GM19025 (cell line): ENCODE data around the gene CEP85.
"Not testable (repeated sequence)": the region's sequence is repeated elsewhere in the genome, so short reads cannot be mapped to it uniquely, and the experiment has no call there.

Source experiments
- ATAC-seq: cut with Tn5 transposase; IDR thresholded peaks from one replicate; pipeline ENCODE4 v1.9.1; 2021; ENCODE audit warnings: mild to moderate bottlenecking, low read depth, moderate library complexity; ENCODE audit not compliant: unreplicated experiment

CEP85 gene

DNA sequence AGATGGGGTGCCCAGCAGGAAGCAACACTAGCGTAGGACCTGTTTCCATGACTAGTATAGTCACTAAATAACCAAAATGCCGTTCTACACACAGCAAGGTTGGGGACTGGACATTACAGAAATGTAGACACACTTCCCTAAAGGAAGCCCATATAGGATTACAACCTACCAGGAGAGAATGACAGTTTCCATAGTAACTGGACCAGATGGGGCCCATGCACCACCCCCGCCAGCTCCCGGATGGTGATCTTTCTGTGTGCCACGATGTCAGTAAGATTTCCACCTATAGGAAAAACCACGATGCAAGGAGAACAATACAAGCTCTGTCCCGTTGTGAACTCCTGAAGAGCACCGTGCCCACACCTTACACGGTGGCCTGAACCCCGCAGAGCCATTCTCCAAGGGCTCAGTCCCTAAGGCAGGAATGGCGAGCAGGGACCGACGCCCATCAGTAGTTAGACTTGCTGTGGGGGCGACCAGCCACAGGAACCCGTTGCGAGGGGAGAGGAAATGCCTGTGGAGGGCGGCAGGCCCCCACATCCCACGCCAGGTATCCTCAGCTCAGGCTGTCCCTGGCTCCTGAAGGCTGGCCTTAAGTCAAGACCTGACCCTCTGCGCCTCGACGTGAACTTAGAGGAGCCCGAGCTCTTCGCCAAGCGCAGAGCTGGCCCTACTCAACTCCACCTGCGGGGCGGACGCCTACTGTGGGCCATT is 13.6 kb upstream of the CEP85 start:
- ATAC-seq: no peak

DNA sequence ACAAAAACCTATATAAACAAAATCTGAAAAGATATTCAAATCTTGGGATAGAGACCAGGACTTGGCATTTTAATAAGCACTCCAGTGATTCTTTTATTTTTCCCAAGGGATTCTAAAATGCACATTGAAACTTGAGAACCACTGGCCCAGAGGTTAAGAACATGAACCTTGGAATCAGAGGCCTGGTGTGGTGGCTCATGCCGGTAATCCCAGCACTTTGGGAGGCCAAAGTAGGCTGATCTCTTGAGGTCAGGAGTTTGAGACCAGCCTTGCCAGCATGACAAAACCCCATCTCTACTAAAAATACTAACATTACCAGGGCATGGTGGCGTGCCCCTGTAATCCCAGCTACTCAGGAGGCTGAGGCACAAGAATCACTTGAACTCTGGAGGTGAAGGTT is 12.9 kb upstream of the CEP85 start:
- ATAC-seq: no peak

DNA sequence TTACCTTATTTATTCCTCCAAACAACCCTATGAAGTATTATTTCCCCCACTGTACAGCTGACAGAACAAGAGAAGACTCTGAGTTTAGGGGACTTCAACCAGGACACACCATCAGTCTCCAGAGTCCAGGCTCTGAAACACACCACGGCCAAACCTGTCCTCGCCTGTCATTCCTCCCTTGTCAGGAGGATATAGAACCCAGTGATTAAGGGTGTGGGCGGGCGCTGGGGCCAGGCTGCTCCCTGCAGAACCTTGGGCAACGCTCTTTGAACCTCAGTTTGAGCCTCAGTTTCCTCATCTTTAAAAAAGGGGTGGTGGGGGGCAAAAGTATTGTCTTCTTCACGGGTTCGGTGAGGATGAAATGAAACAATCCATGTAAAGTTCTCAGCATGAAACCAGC is 9.4 kb upstream of the CEP85 start:
- no peak for ATAC-seq

DNA sequence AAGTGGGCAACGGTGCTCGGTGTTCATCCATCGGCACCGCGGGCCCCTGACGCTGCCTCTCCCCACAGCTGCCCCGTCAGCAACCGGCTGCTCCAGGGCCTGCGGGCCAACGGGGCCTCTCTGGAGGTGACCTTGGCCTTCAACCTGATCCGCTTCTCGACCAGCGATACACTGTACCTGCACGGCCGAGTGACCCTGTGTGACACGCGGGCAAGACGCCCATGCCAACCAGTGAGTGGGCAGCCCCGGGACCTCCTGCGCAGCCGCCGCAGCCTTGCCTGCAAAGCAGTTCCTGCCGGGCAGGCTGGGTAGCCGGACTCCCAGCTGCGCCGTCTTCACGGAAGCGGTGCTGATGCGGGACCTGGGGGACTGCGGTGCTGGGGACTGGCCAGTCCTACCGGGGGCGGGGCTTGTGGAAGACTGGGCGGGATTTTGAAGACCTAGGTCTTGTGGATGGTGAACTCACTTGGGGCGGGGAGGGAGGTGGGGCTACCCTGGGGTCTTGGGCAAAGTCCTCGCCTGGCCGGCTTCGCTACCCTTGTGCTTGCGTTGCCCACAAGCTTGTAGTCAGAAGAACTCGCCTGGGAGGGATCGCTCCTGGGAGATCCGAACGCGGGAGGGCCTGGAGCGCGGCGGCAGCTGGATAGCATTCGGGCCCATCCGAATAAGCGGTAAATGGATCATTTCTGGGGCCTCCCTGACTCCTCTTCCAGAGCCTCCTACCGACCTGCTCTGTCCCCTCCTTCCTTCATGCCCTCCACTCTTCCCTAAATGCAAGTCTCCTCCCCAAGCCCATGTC is 8.8 kb upstream of the CEP85 start:
- ATAC-seq: no peak

DNA sequence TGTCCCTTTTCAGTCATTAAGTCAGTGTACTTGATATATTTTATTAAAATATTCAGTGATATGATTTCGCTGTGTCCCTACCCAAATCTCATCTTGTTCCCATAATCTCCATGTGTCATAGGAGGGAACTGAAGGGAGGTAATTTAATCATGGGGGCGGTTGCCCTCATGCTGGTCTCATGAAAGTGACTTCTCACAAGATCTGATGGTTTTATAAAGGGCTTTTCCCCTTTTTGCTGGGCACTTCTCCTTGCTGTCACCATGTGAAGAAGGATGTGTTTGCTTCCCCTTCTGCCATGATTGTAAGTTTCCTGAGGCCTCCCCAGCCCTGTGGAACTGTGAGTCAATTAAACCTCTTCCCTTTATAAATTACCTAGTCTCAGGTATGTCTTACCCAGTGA is 3.3 kb upstream of the CEP85 start:
- ATAC-seq: not testable (repeated sequence)

DNA sequence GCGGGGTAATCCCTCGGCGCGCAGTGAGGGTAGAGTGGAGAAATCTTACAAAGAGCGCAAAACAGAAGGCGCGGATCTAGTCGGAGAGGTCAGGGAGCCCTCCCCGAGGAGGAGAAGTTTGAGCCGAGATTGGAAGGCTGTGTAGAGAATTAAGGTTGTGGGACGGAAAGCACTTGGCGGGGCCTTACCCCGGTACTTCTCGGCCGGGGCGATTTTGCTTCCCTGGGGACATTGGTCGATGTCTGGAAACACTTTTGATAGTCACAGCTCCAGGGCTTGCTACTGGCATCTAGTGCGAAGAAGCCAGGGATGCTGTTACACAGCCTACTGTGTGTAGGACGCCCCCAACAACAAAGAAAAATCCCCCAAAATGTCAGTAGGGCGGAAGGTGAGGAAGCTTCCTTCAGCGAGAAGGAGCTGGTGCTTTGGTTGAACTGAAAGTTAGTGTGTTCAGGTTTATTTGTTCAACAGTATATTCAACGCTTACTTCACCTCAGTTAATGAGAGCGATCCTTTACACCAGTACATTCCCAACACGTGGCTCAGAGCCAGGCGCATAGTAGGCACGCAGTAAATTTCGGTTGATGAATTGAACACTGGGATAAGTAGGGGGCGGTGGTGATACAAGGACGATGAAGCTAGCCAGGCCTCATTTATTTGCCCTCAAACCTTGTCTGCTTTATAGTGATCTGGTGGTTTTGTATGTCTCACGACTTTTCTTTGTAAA is 807 bp downstream of the CEP85 start:
- no peak for ATAC-seq

DNA sequence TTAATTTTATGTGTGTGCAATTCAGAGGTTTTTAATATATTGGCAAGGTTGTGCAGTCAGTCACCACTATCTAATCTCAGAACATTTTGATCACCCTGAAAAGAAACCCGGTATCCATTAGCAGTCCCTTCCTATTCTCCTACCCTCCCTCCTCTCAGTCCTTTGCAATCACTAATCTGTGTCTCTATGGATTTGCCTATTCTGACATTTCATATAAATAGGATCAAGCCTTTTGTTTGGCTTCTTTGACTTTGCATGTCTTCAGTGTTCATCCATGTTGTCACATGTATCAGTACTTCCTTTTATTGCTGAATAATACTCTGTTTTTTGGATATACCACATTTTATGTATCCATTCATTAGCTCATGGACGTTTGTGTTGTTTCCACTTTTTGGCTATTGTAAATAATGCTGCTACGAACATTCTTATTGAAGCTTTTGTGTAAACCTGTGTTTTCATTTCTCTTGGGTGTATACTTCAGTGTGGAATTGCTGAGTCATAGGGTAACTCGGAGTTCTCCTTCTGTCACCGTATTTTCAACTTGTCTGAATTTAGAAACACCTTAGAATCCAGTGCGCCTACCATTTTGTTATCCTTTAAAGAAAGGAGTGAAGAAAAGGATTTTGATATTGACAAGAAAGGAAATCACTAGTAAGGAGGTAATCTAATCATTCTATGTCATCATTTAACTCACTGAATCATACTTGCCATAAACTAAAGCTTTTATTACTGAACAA is 3.4 kb downstream of the CEP85 start:
- no peak for ATAC-seq

DNA sequence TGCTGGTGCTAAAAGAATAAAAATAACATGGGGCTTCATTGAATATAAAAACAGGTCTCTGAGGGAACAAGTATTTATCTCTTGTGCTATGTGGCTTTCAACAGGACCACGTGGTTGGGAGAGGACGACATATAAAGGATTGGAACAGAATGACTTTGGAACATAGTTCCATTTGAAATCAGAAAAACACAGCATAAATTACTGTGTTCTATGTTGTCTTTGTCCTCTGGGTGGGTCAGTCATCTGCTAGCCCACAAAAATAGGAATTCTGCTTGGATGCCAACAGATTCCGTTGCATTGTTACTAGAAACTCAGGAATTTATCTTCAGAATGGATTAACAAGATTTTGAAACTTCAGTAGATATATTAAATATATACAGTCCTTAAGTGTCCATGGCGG is 5.9 kb downstream of the CEP85 start:
- ATAC-seq: no peak

DNA sequence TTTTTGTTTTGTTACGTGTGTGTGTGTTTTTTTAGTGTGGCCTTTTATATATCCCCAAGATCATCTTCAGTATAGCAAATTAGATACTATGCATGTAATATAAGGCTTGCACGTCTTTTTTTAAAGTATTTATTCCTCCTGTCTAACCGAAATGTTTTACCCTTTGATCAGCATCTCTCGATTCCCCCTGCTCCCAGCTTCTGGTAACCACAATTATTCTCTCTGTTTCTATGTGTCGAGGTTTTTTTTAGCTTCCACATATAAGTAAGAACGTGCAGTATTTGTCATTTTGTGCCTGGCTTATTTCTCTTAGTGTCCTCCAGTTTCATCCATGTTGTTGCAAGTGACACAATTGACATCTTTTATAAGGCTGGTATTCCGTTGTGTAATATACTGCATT is 18.7 kb downstream of the CEP85 start:
- no peak for ATAC-seq

DNA sequence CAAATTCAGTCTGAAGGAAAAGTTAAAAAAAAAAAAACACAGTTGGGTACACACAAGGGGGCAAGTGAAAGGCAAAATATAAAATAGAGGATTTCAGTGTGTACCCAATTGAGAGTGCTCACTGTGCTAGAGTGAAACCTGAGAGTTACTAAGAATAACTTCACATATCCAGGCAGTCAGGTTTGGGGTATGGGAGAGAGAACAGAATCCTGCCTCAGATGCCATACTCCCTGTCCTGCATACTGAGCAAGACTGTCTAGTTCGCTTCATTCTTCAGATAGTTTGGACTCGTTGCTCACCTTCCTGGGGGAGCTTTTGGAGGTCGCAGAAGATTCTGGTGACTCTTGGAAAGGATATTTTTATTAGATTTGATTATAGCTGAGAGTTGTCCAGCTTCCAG is 20.4 kb downstream of the CEP85 start:
- ATAC-seq: no peak

DNA sequence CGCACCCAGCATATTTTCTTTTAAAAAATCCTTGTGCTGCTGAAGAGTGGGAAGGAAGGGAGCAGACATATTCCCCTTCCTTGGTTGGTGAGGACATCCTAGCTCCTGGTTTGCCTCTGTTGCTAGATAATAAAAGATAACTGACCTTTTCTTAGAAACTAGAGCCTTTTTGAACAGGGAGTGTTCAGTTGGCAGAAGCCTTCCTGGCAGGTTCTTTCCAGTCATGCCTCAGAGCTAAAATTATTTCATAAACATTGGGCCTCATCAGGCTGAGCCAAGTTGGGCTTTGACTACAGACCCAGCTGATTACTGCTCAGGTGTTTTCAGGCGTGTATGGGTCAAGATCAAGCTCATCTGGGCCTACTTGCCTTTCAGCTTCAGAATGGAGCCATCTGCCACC is 23.2 kb downstream of the CEP85 start:
- ATAC-seq: no peak

DNA sequence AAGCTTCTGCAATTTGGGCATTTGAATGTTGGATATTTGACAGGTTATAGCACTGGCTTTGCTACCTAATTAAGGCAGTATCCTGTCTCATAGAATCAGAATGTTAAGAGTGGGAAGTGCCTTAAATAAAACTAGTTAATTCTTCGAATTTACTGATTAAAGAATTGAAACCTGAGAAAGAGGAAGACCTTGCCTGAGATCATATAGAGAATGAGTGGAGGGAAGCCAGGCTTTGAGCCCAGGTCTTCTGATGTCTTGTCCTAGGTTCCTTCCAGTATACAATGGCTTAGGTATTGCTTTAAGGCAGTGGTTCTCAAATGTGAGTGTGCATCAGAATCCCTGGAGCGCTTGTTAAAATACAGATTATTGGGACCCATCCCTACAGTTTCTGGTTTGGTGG is 25.0 kb downstream of the CEP85 start:
- ATAC-seq: no peak

DNA sequence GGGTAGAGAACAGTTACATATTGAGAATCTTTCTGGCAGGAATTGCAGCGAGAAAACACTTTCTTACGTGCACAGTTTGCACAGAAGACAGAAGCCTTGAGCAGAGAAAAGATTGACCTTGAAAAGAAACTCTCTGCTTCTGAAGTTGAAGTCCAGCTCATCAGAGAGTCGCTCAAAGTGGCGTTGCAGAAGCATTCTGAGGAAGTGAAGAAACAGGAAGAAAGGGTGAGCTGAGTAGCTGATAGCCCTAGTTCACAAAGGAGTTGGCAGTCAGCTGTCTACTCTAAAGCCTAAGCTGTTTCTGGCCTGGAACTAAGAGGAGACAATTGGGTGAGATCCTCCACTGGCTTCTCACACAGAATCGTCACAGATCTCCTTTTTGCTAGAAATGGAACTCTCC is 25.6 kb downstream of the CEP85 start:
- no peak for ATAC-seq

DNA sequence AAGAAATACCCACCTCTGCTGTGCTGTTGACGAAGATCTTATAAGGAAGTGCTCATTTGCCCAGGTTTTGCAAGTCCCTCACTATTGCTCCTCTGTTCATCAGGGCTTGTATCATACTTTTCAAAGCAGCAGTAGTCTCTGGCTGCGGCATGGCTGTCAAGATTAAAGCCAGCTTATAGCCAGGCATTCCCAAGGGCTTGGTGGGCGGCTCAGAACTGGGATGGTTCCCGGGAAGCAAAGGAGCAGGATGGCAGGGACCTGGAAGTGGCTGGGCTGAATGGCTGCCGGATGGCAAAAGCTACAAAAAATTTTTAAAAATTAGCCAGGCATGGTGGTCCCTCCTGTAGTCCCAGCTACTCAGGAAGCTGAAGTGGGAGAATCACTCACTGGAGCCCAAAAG is 29.2 kb downstream of the CEP85 start:
- ATAC-seq: no peak

DNA sequence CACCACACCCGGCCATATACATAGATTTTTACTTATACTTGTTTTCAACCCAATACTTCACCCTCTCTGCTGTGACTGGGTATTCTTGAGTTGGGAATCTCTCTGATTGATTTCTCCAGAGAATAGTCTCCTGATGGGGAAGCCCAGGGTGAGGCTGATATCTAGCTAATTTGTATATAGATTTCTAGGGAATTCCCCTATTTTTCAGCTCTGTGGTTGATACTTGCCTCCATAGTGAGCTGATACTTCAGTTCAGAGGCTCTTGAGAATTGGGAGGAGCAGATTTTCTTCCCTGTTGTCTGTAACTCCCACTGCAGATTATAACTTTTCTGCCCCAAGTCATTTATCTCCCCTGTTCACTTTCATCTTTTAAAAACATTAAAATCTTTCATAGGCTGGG is 31.4 kb downstream of the CEP85 start:
- ATAC-seq: no peak

DNA sequence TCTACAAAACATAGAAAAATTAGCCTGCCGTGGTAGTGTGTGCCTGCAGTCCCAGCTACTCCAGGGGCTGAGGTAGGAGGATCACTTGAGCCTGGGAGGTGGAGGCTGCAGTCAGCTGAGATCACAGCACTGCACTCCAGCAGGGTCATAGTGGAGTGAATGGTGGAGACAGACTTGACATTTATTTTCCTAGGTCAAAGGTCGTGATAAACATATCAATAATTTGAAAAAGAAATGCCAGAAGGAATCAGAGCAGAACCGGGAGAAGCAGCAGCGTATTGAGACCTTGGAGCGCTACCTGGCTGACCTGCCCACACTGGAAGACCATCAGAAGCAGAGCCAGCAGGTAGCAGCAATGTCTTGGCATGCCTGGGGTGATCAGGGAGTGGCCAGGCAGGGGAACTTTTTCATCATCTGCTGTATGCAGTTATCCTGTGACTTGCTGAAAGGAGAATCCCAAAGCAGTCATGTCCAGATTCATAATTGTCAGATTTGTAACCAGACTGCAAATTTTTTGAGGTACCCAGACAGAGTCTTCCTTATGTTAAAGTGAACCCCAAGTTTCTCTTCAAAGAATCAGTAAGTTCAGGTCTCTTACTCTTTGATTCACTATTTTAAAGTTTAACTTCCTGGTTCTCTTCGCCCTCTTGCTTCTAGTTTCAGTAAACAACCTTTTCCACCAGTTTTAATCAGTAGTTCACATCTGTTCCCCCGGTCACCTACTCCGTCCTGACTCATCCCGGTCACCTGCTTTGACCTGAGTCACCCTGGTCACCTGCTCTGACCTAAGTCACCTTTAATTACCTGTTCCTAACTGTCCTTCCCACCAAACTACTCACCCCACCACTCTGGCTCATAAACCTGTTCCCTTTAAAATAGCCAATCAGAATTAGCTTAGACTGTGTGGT is 34.5 kb downstream of the CEP85 start:
- no peak for ATAC-seq

DNA sequence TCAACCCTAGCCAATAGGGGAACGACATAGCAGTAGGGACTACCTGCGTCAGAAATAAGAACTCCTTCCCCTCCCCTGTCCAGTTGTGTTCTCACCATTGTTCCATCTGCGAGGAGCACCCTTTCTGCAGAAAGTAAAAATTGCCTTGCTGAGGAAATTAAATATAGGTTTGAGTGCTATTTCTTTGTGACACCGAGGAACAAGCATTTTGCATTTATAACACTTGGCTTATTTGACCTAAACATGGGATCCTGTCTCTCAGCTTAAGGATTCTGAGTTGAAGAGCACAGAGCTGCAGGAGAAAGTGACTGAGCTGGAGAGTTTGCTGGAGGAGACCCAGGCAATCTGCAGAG is 35.2 kb downstream of the CEP85 start:
- ATAC-seq: no peak

DNA sequence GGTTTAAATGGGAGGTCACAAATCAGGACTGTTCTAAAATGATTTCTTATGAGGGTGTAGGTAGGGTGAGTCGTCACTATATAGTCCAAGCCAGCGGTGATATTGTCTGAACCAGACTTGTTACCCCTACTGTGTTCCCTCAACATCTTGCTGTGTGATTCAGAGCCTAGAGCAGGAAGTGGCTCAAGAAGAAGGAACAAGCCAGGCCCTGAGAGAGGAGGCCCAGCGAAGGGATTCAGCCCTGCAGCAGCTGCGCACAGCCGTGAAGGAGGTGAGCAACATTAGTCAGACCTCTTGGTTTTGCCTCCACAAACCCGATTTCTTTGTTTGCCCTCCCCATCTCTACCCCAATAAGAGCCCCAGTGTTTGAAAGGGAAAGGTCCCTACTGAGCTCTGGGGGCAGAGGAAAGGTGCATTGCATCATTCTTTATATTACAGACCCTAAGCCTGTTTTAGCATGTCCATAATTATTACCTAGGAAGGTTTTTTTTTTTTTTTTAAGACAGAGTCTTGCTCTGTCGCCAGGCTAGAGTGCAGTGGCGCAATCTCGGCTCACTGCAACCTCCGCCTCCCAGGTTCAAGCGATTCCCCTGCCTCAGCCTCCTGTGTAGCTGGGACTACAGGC is 40.9 kb downstream of the CEP85 start:
- ATAC-seq: no peak

DNA sequence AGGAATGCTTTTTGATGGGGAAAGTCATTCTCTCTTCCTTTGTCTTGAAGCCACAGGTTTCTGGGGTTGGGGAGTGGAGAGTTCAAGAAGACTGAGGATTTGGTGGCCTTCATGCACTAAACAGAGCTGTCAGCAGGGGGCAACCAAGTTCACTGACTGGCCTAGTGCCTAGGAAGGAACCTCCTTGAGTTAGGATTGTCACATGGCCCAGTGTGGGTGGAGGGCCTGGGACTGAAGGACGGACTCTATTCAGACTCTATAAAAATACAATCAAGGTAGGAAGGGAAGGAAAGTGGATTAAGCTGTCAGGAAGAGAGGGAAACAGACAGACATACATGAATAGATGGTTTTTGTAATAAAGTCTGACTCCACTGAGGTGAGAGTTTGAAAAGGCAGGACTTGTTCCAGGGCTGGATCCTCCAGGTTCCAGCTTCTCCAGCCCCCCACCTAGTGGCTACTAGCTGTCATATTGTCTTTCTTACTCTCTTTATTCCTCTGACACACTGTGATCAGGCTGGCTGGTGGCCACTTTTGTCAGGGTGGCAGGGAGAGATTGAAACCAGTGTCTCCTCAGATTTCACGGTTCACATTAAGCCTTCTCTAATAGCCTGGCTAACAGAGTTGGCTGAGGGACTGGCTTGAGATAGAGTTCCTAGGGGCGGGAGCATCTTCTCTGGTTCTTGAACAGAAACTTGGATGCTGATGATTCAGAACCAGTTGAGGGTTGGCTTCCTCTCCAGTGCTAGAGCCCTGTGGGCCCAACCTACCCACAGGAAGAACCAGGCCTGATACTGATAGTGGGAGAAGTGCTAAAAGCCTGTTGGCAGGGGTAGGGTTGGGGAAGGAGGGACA is 41.8 kb downstream of the CEP85 start:
- no peak for ATAC-seq
